HUES48 (cell line): Measurements from ENCODE around the gene OLIG2.

Experiments used
- H3K27ac ChIP-seq: one replicate; pipeline ENCODE4 v1.7.0; 2013; ENCODE audit warnings: low read depth, low read length, inconsistent platforms
- H3K27me3 ChIP-seq: 2 replicates; pipeline ENCODE4 v1.6.1; 2013; ENCODE audit warnings: mild to moderate bottlenecking, low read length; ENCODE audit not compliant: control insufficient read depth, insufficient read depth
- H3K36me3 ChIP-seq: 2 replicates; pipeline ENCODE4 v1.6.1; 2013; ENCODE audit warnings: low read length; ENCODE audit not compliant: control insufficient read depth, insufficient read depth
- H3K4me1 ChIP-seq: 2 replicates; pipeline ENCODE4 v1.6.1; 2013; ENCODE audit warnings: mild to moderate bottlenecking, low read length; ENCODE audit not compliant: control insufficient read depth, insufficient read depth
- H3K4me3 ChIP-seq: 2 replicates; pipeline ENCODE4 v1.5.1; 2013; ENCODE audit warnings: mild to moderate bottlenecking, low read depth, low read length
- H3K9ac ChIP-seq: 2 replicates; pipeline ENCODE4 v1.6.1; 2013; ENCODE audit warnings: mild to moderate bottlenecking, low read depth, low read length, moderate library complexity
- H3K9me3 ChIP-seq: 2 replicates; pipeline ENCODE4 v1.6.1; 2013; ENCODE audit warnings: low read length; ENCODE audit not compliant: control insufficient read depth, insufficient read depth

OLIG2 gene

DNA sequence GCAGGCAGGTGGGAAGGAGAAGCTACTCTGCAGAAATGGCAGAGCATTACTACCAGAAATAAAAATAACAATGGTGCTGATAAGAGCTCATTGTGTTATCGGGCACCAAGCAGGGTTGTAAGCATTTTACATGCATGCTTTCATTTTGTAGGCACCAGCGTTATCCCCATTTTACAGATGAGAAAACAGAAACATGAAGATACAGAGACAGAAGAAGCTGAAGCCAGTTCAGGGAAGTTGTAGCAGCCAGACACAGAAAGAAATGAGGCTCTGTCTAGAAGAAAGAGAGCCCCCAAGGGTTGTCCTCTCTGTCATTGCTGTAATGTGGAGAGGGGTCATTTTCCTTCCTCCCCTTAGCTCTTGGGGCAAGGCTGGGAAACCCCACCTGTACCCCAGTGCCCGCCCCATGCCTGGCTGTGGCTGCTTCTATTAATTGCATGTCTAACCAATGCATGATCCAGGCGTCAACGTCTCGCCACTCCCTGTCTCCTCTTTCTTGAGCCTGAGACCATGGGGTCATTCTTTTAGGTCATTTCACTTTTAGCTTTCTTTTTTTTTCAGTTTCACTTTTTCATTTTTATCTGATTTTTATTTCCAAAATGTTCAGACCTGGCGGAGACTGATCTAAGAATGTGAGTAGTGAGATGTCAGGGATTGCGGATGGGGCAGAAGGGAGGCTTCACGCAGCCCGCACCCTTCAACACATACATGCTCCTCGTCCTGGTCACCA is 51.0 kb downstream of the OLIG2 start:
- H3K9ac ChIP-seq, result no peak overlapping the region
- H3K27ac ChIP-seq, result no peak overlapping the region
- no peak overlapping the region for H3K4me3 ChIP-seq
- no peaks in the 10 kb centered on the region for H3K9me3 ChIP-seq
- no peaks in the 10 kb centered on the region for H3K36me3 ChIP-seq
- H3K27me3 ChIP-seq, result peaks cover 71% of the 10 kb centered on the region
- peaks cover 51% of the 10 kb centered on the region for H3K4me1 ChIP-seq
